DMS153 (cell line): ENCODE data around the gene LIAS.
"Not testable (repeated sequence)": the region's sequence is repeated elsewhere in the genome, so short reads cannot be mapped to it uniquely, and the experiment has no call there.

ENCODE experiments used
- DNase-seq: peaks from one replicate; lab custom pipeline; 2025; lab: John Stamatoyannopoulos, UW

The LIAS gene

GRCh38 chr4:39458505-39459300 lies at the start of gene LIAS, which contains the start of gene RPL9:
Gene LIAS (plus strand): TSS chr4:39459056. CDS start chr4:39459118, 62 bp downstream.
Gene RPL9 (minus strand): TSS chr4:39458922. CDS start chr4:39458439, 483 bp downstream.
- peak; percentile 87 for DNase-seq

GRCh38 chr4:39410415-39410814 lies 48.4 kb upstream of the LIAS start:
- no peak for DNase-seq

- not testable (repeated sequence) for DNase-seq
Observed at GRCh38 chr4:39411561-39411960, 47.3 kb upstream of the LIAS start.

- no peak for DNase-seq
Observed at GRCh38 chr4:39415678-39416283, 43.1 kb upstream of the LIAS start.

GRCh38 chr4:39422247-39422646 lies 36.6 kb upstream of the LIAS start:
- DNase-seq: no peak

- DNase-seq: not testable (repeated sequence)
Observed at GRCh38 chr4:39425297-39425696, 33.6 kb upstream of the LIAS start.

- DNase-seq: no peak
Observed at GRCh38 chr4:39426728-39427127, 32.1 kb upstream of the LIAS start.

GRCh38 chr4:39427520-39428114 lies 31.2 kb upstream of the LIAS start:
- peak; percentile 0 for DNase-seq

- DNase-seq: no peak
Observed at GRCh38 chr4:39429476-39430334, 29.2 kb upstream of the LIAS start.

- DNase-seq: no peak
Observed at GRCh38 chr4:39433878-39434492, 24.9 kb upstream of the LIAS start.

- DNase-seq: no peak
Observed at GRCh38 chr4:39435659-39436563, 22.9 kb upstream of the LIAS start.

- DNase-seq: no peak
Observed at GRCh38 chr4:39441593-39441992, 17.3 kb upstream of the LIAS start.

- DNase-seq: no peak
Observed at GRCh38 chr4:39442998-39443397, 15.9 kb upstream of the LIAS start.

GRCh38 chr4:39446483-39446841 lies 12.4 kb upstream of the LIAS start:
- DNase-seq: no peak

GRCh38 chr4:39446842-39447573 lies 11.8 kb upstream of the LIAS start:
- peak; percentile 37 for DNase-seq

- no peak for DNase-seq
Observed at GRCh38 chr4:39450618-39451017, 8.2 kb upstream of the LIAS start.

GRCh38 chr4:39451423-39452023 lies 7.3 kb upstream of the LIAS start:
- DNase-seq: no peak

- no peak for DNase-seq
Observed at GRCh38 chr4:39452153-39452859, 6.5 kb upstream of the LIAS start.
